LNCAP (cell line): ENCODE measurements around the gene PDE11A.
A peak's percentile ranks its signal among the peaks of the same experiment; 100 is the strongest.

ENCODE experiments used
- TF ChIP-seq, protein P1 (sequence below): fragments of 450-650 bp; IDR thresholded peaks from 2 replicates; pipeline ENCODE4 v1.5.1; 2017; ENCODE audit warnings: mild to moderate bottlenecking

PDE11A gene

DNA sequence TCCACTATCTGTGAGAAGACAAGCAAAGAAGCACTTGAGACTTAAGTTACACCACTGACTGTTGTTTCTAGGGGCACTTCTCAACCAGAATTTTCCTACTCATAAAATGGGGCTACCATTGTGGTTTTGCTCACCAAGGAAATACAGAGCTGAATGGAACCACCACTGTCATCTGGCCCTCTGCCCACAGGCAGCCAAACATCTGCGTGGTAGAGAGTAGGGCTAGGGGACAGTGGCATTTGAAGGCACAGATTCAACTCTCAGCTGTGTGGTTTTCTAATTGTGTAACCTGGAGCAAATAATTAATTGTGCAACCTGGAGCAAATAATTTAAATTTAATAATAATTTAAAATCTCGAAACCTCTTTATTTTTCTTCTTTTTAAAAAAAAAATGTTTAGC is 79.6 kb downstream of the PDE11A start:
- TF ChIP-seq, protein P1, sequence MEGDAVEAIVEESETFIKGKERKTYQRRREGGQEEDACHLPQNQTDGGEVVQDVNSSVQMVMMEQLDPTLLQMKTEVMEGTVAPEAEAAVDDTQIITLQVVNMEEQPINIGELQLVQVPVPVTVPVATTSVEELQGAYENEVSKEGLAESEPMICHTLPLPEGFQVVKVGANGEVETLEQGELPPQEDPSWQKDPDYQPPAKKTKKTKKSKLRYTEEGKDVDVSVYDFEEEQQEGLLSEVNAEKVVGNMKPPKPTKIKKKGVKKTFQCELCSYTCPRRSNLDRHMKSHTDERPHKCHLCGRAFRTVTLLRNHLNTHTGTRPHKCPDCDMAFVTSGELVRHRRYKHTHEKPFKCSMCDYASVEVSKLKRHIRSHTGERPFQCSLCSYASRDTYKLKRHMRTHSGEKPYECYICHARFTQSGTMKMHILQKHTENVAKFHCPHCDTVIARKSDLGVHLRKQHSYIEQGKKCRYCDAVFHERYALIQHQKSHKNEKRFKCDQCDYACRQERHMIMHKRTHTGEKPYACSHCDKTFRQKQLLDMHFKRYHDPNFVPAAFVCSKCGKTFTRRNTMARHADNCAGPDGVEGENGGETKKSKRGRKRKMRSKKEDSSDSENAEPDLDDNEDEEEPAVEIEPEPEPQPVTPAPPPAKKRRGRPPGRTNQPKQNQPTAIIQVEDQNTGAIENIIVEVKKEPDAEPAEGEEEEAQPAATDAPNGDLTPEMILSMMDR = no peak

DNA sequence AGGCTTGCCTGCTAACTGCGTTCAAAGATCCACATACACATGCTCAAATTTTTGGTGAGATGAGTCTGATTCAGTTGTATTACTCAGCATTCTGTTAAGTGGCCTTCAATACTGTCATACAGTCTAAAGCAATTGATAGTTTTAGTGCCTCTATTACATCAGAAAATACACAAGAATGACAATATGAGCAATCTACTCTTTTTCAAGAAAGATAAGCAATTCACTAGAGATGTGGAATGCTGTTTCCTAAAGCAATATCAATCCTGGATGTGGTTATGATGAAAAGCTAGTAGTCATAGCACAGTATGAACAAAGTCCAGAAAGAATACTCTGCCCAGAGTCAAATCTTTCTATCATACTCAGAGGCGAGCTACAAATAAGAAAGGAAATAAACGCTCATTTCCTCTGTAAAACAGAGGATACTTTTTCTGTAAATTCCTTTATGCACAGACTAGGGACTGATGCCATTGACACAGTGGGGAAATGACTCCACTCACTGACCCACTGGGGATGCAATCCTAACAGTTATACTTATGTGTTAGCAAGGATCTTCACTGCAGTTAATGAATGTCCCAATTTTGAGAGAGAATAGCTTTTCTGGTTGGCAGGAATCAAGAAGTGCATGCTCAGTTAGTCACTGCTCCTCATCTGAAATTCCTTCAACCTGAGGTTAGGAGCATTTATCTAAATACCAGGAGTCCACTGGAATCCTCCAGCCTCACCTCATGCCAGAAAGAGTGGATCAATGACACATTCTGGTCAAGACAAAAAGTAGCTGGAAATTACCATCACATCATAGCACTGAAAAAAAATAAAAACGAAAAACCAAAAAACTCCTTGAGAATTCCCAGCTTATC is 83.3 kb downstream of the PDE11A start:
- TF ChIP-seq, protein P1 = no peak

DNA sequence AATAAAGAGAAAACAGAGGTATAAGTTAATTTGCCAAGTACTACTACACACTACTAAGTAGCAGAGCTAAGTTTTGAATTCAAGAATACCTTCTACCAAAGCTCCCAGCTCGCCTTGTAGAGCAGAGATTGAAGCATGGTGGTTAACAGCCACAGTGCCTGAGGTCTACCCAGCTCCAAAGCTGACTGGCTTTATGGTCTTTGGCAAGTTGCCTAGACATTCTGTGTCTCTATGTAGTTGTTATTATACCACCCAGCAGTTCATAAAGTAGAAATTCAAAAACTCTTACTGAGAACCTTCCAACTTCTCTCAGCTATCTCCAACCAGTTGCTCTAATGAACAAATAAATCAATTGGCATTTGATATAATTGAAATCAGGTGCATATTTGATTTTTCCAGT is 87.8 kb downstream of the PDE11A start:
- TF ChIP-seq, protein P1 = no peak

DNA sequence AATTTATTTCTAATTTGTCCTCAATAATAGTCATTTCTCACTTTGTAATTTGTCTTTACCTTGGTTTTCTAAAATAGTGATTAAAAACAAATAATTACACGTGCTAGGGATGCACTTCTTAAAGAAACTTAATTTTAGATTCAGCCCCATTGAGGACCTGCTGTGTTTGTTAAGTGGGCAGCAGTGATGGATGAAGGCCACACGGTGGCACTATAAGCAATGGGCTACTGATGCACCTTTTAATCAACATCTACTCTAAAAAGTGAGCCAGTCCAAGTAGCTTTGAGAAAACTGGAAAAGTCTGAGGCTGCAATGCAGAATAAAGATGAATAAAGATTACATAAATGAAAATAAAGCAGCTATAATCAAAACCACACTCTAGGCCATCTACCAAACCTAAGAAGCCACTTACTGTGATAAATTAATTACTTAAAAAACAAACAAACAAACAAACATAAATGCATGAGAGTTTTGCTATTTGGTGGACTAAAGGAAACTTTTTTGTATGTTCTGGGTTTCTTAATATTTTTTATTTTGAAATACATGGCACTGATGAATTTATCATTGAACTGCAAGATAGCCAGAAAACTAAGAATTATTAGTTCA is 89.3 kb downstream of the PDE11A start:
- TF ChIP-seq, protein P1 = peak; percentile 87

DNA sequence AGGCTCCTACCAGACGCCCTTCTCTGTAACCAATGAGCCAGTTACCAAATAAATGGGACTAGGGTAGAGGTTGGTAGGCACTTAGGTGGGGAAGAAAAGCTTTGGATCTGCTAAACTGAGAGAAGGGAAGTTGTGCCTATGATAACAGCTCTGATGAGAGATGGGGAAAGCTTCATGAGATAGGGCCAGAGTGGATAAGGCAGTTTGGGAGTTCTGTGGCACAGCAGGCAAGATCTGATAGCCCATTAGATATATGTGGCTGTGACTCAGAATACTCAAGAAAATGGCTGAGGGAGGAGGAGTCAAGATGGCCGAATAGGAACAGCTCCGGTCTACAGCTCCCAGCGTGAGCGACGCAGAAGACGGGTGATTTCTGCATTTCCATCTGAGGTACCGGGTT is 99.8 kb downstream of the PDE11A start:
- TF ChIP-seq, protein P1 = no peak

DNA sequence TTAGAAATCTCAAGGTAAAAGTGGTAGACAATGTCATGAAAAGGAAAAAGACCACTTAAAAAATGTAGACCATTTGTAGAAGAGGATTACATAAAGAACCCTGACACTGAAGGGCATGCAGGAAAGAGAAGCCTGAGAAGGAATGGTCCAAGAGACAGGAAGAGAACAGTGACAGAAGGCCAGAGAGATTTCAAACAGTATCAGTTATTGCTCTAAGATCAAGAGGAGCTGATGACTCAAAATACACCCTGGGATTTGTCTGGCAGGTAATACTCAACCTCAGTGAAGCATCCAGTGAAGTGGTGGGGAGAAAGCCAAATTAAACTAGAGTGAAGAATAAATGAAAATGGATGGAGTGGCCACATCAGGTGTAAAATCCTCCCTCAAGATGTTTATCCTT is 100.5 kb downstream of the PDE11A start:
- TF ChIP-seq, protein P1 = no peak

DNA sequence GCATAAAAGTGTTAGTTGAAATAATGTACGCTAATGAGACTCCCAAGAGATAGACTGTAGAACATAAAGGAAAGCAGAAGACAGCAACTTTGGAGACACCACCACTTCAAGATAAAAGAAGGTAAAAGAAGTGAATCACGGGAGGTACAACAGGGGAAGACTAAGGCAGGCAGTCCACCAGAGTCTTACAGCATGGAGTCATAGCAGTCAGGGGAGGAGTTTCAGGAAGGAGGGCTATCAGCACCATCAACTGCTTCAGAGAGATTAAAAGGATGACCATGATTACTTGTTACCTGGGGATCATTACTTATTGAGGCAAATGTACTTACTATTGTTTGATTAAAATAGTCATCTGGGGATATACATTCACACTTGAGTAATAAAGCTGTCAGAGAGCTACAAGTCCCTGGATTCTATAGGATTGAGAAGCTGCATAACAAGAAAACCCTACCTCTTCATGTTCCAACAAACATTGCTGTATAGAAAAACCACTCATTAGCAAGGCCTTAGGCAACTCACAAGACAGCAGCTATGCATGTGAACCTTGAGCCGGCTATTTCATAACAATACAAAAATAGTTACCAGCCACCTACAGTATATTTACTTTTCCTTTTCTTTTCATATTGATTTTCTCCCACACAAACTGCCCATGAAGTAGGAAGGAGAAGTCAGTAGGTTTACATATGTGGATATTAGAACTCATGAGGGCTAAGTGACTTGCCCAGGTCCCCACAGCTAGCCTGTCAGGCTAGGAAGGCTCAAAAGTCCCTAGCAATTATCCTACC is 101.7 kb downstream of the PDE11A start:
- TF ChIP-seq, protein P1 = no peak
